22Rv1 (cell line): ENCODE results near the gene VILL.
"Not testable (repeated sequence)": the region's sequence is repeated elsewhere in the genome, so short reads cannot be mapped to it uniquely, and the experiment has no call there.

ENCODE experiments used
- H3K27ac ChIP-seq: fragments of 450-650 bp; 2 replicates; pipeline ENCODE4 v1.5.1; 2017
- ZFX ChIP-seq: fragments of 450-650 bp; IDR thresholded peaks from 2 replicates; pipeline ENCODE4 v1.6.1; 2017; ENCODE audit warnings: antibody characterized with exemption, borderline replicate concordance
- TF ChIP-seq, protein P1 (sequence below): fragments of 450-650 bp; IDR thresholded peaks from 2 replicates; pipeline ENCODE4 v1.5.1; 2017; ENCODE audit warnings: mild to moderate bottlenecking

The VILL gene

DNA sequence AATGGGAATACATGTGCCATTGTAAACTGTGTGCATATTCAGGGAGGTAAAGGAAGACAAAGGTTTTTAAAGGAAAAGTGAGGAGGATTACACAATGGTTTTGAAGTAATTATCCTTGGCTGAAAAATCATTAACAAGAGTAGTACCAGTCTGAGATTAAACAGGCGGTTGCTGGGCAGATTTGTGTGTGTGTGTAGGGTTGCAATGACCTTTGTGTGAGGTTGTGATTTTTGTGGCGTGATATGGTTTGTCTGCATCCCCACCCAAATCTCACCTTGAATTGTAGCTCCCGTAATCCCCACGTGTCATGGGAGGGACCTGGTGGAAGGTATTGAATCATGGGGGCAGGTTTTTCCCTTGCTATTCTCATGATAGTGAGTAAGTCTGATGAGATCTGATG is 55.4 kb downstream of the VILL start:
- H3K27ac ChIP-seq, result no peak overlapping the region
- TF ChIP-seq, protein P1, sequence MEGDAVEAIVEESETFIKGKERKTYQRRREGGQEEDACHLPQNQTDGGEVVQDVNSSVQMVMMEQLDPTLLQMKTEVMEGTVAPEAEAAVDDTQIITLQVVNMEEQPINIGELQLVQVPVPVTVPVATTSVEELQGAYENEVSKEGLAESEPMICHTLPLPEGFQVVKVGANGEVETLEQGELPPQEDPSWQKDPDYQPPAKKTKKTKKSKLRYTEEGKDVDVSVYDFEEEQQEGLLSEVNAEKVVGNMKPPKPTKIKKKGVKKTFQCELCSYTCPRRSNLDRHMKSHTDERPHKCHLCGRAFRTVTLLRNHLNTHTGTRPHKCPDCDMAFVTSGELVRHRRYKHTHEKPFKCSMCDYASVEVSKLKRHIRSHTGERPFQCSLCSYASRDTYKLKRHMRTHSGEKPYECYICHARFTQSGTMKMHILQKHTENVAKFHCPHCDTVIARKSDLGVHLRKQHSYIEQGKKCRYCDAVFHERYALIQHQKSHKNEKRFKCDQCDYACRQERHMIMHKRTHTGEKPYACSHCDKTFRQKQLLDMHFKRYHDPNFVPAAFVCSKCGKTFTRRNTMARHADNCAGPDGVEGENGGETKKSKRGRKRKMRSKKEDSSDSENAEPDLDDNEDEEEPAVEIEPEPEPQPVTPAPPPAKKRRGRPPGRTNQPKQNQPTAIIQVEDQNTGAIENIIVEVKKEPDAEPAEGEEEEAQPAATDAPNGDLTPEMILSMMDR, result no peak
- TF ChIP-seq ZFX, result no peak

DNA sequence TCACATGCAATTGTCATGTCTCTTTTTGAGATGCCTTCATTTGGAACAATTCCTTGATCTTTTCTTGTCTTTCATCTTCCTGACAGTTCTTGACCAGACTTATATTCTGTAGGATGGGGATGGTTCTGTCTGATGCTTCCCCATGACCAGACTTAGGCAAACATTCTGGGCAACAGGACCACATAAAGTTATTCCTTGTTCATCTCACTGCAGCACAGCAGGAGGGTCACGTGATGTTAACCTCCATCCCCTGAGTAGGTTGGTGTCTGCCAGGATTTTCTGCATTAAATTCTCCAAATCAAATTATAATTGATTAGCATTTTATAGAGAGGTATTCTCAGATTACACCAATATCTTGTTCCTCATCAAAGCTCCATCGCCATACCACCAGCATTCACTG is 56.2 kb downstream of the VILL start:
- no peak for TF ChIP-seq ZFX
- TF ChIP-seq, protein P1, result no peak
- no peak overlapping the region for H3K27ac ChIP-seq

- TF ChIP-seq, protein P1, result no peak
- TF ChIP-seq ZFX, result no peak
- no peak overlapping the region for H3K27ac ChIP-seq
Measured at GRCh38 chr3:38047896-38048295, 57.3 kb downstream of the VILL start.

DNA sequence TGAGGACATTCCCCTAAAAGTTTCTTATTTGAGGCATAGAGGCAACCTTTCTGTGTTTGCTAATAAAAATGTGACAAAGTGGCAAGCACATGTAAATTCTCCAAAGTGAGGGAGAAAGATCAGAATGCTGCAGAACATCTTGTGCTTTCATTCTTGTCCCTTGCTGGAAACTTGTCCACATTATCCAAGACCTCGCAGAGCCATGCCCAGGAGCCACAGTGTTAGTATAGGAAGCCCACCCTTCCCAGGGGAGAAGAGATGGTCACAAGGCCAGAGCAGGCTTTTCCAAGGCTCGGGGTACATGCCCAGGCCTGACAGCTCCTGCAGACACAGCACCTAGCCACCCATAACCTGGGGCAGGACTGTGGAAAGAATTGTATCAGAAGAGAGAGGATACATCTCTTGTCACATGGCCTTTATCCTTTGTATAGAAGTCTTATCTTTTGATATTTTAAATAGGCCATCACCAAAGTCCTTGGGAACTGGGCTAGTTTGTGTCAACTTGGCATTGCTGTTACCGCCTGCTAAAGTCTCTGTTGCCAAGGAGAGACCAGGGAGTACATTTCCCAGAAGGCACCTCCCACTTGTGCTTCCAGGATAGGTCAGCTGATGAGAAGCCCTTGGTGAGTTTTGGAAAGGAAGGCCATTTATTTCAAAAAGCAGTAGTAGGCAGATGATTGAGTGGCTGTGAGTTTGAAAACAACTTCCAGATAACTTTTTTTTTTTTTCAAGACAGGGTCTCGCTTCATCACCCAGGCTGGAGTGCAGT is 59.0 kb downstream of the VILL start:
- TF ChIP-seq ZFX, result no peak
- TF ChIP-seq, protein P1, result no peak
- no peak overlapping the region for H3K27ac ChIP-seq

GRCh38 chr3:38051131-38051530 is 60.5 kb downstream of the VILL start:
- TF ChIP-seq, protein P1, result no peak
- TF ChIP-seq ZFX, result no peak

DNA sequence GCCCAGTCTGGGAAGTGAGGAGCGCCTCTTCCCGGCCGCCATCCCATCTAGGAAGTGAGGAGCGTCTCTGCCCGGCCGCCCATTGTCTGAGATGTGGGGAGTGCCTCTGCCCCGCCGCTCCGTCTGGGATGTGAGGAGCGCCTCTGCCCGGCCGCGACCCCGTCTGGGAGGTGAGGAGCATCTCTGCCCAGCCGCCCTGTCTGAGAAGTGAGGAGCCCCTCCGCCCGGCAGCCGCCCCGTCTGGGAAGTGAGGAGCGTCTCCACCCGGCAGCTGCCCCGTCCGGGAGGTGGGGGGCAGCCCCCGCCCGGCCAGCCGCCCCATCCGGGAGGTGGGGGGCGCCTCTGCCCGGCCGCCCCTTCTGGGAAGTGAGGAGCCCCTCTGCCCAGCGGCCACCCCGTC is 62.7 kb downstream of the VILL start:
- not testable (repeated sequence) for H3K27ac ChIP-seq

More at GRCh38 chr3:38051131-38051530, 60.5 kb downstream of the VILL start:
- no peak overlapping the region for H3K27ac ChIP-seq

DNA sequence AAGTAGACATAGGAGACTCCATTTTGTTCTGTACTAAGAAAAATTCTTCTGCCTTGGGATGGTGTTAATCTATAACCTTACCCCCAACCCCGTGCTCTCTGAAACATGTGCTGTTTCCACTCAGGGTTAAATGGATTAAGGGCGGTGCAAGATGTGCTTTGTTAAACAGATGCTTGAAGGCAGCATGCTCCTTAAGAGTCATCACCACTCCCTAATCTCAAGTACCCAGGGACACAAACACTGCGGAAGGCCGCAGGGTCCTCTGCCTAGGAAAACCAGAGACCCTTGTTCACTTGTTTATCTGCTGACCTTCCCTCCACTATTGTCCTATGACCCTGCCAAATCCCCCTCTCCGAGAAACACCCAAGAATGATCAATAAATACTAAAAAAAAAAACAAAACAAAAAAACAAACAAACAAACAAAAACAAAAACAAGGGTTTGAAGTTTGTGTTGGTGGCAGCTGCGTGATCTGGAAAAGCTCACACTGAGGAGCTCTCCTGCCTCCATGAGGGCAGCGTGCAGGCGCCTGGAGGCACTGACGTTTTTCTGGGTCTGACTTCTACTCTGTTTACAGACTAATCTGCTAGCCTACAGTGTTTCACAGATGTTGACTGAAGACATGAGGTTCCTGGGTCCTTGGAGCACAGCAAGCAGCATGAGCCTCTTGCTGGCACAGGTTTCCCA is 63.4 kb downstream of the VILL start:
- H3K27ac ChIP-seq, result not testable (repeated sequence)

DNA sequence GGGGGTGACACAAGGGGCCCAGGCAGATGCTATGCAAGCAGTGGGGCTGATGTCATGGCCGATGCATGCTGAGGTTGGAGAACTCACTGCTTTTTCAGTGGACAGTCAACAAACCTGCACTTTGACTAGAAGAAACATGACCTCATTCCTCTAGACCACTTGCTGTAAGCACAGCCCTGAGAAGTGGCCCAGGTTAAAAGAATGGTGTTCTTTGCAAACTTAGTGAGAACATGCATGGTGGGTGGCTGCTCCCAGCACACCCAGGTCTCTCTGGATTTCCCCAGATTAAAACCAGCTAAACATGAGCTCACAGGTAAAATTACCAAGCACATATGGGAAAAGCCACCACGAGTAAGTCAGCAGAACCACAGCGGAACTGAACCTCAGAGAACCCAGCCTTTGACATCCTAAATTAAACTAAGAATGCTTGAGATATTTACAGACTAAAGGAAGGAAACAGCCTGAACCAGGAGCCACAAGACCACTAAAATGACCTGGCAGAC is 64.0 kb downstream of the VILL start:
- TF ChIP-seq ZFX, result no peak
- TF ChIP-seq, protein P1, result no peak
- no peak overlapping the region for H3K27ac ChIP-seq
